Esophagus squamous epithelium (tissue), 4 donors: Measurements from ENCODE around the gene CDC42BPA.

Source experiments
- CTCF ChIP-seq, 6 experiments: fragments of 450-650 bp in 4 of 6; fragments of 200-600 bp in 2 of 6; sonication (generic) in 2 of 6; IDR thresholded peaks; one replicate each; pipeline ENCODE4 v1.5.1; 2016 to 2019; ENCODE audit warnings: antibody characterized with exemption in 6 of 6, mild to moderate bottlenecking in 4 of 6, moderate library complexity in 4 of 6
- POLR2A ChIP-seq, 4 donors: fragments of 450-650 bp; IDR thresholded peaks; one replicate each; pipeline ENCODE4 v1.6.1; 2017; ENCODE audit warnings: antibody characterized with exemption in 4 of 4, mild to moderate bottlenecking in 4 of 4, moderate library complexity in 3 of 4

- no peak for TF ChIP-seq CTCF (IDR thresholded peaks at IDR 0.05)
- TF ChIP-seq POLR2A (IDR thresholded peaks at IDR 0.05) = no peak
Measured at GRCh38 chr1:227225715-227226346, 92.5 kb downstream of the CDC42BPA start.
